HG02759 (cell line): ENCODE results near the gene WFDC10A.
"Not testable (repeated sequence)": the region's sequence is repeated elsewhere in the genome, so short reads cannot be mapped to it uniquely, and the experiment has no call there.

Experiments used
- ATAC-seq: cut with Tn5 transposase; IDR thresholded peaks from one replicate; pipeline ENCODE4 v1.9.1; 2021; ENCODE audit warnings: mild to moderate bottlenecking, moderate library complexity; ENCODE audit not compliant: unreplicated experiment

The WFDC10A gene

GRCh38 chr20:45629496-45630100, at the start of gene WFDC10A:
Gene WFDC10A, plus strand, starts transcription at chr20:45629739. Its CDS starts 75 bp downstream, at chr20:45629814.
- ATAC-seq, result peak; percentile 45

- ATAC-seq, result no peak
Observed at GRCh38 chr20:45581702-45582101, 47.8 kb upstream of the WFDC10A start.

GRCh38 chr20:45583502-45583901, 46.0 kb upstream of the WFDC10A start:
- ATAC-seq, result no peak

- not testable (repeated sequence) for ATAC-seq
Observed at GRCh38 chr20:45584294-45584693, 45.2 kb upstream of the WFDC10A start.

GRCh38 chr20:45585986-45586385, 43.6 kb upstream of the WFDC10A start:
- ATAC-seq, result not testable (repeated sequence)

- ATAC-seq, result no peak
Observed at GRCh38 chr20:45588800-45589199, 40.7 kb upstream of the WFDC10A start.

GRCh38 chr20:45589725-45590124, 39.8 kb upstream of the WFDC10A start:
- no peak for ATAC-seq

- ATAC-seq, result no peak
Observed at GRCh38 chr20:45592574-45593189, 36.9 kb upstream of the WFDC10A start.

GRCh38 chr20:45593498-45593897, 36.0 kb upstream of the WFDC10A start:
- ATAC-seq, result no peak

- no peak for ATAC-seq
Observed at GRCh38 chr20:45595235-45595634, 34.3 kb upstream of the WFDC10A start.

- no peak for ATAC-seq
Observed at GRCh38 chr20:45607810-45608209, 21.7 kb upstream of the WFDC10A start.

- ATAC-seq, result no peak
Observed at GRCh38 chr20:45611054-45611453, 18.5 kb upstream of the WFDC10A start.

- ATAC-seq, result no peak
Observed at GRCh38 chr20:45612314-45612713, 17.2 kb upstream of the WFDC10A start.

- no peak for ATAC-seq
Observed at GRCh38 chr20:45617591-45617990, 11.9 kb upstream of the WFDC10A start.

GRCh38 chr20:45621593-45621992, 7.9 kb upstream of the WFDC10A start:
- no peak for ATAC-seq

- ATAC-seq, result no peak
Observed at GRCh38 chr20:45626540-45626939, 3.0 kb upstream of the WFDC10A start.

GRCh38 chr20:45630371-45630770, 832 bp downstream of the WFDC10A start:
- ATAC-seq, result no peak

GRCh38 chr20:45631184-45631583, 1.6 kb downstream of the WFDC10A start, which contains the start of gene WFDC9:
Gene WFDC9, minus strand, starts transcription at chr20:45631284. Its CDS starts 21,103 bp downstream, at chr20:45610181.
- ATAC-seq, result no peak

GRCh38 chr20:45636513-45636912, 7.0 kb downstream of the WFDC10A start:
- ATAC-seq, result no peak

GRCh38 chr20:45639687-45640086, 10.1 kb downstream of the WFDC10A start:
- ATAC-seq, result no peak

- not testable (repeated sequence) for ATAC-seq
Observed at GRCh38 chr20:45641076-45641475, 11.5 kb downstream of the WFDC10A start.

GRCh38 chr20:45645869-45646268, 16.3 kb downstream of the WFDC10A start:
- not testable (repeated sequence) for ATAC-seq

GRCh38 chr20:45646875-45647274, 17.3 kb downstream of the WFDC10A start:
- ATAC-seq, result no peak
